DLD1 (cell line): ENCODE results near the gene ZNF784.

Experiments
- in situ Hi-C: cut with HindIII; loops from 2 replicates; pipeline ENCODE4 v1.10.0; 2017; ENCODE audit warnings: low sequenced_read_pairs

Gene ZNF784

GRCh38 chr19:55624109-55625003, at the start of gene ZNF784:
TSS of gene ZNF784 (minus strand) at chr19:55624566. CDS start at chr19:55624561, 5 bp downstream.
- in situ Hi-C loops = loop anchor here (5.0 to 10.0 kb wide), 2 partner anchors 97 to 450 kb away; no protein-coding TSS in a partner anchor

- in situ Hi-C loops = no loop called here
These were observed 49.5 kb upstream of the ZNF784 start for GRCh38 chr19:55673889-55674288.

- in situ Hi-C loops = no loop called here
These were observed 49.1 kb upstream of the ZNF784 start for GRCh38 chr19:55673465-55673864.

- in situ Hi-C loops = no loop called here
These were observed 48.1 kb upstream of the ZNF784 start for GRCh38 chr19:55672418-55672817.

GRCh38 chr19:55671054-55671378, 46.6 kb upstream of the ZNF784 start:
- in situ Hi-C loops = no loop called here

- in situ Hi-C loops = no loop called here
These were observed 46.1 kb upstream of the ZNF784 start for GRCh38 chr19:55670280-55671053.

GRCh38 chr19:55669418-55670279, 45.3 kb upstream of the ZNF784 start:
- in situ Hi-C loops = no loop called here

- in situ Hi-C loops = no loop called here
These were observed 44.4 kb upstream of the ZNF784 start for GRCh38 chr19:55668603-55669348.

- in situ Hi-C loops = no loop called here
These were observed 43.6 kb upstream of the ZNF784 start for GRCh38 chr19:55667958-55668357.

GRCh38 chr19:55667511-55667910, 43.1 kb upstream of the ZNF784 start:
- in situ Hi-C loops = no loop called here

GRCh38 chr19:55667006-55667381, 42.6 kb upstream of the ZNF784 start:
- in situ Hi-C loops = no loop called here

- in situ Hi-C loops = no loop called here
These were observed 42.1 kb upstream of the ZNF784 start for GRCh38 chr19:55666343-55667005.

GRCh38 chr19:55663846-55664536, 39.6 kb upstream of the ZNF784 start:
- in situ Hi-C loops = no loop called here

- in situ Hi-C loops = no loop called here
These were observed 37.5 kb upstream of the ZNF784 start for GRCh38 chr19:55661826-55662225.

- in situ Hi-C loops = no loop called here
These were observed 36.6 kb upstream of the ZNF784 start for GRCh38 chr19:55660991-55661390.

- in situ Hi-C loops = no loop called here
These were observed 36.0 kb upstream of the ZNF784 start for GRCh38 chr19:55660404-55660803.

GRCh38 chr19:55659822-55660221, 35.5 kb upstream of the ZNF784 start:
- in situ Hi-C loops = no loop called here

GRCh38 chr19:55658846-55659459, 34.6 kb upstream of the ZNF784 start:
- in situ Hi-C loops = no loop called here
